ENCODE data around the gene SDF4. TPM values are rescaled to one million over a fixed set of nuclear protein-coding genes. Genes with fewer than 3 reads are reported as not detected.
A peak's percentile ranks its signal among the peaks of the same experiment; 100 is the strongest.

Gene SDF4
- total RNA-seq, 1 experiment from 2014 or later: 82.0 TPM

GRCh38 chr1:1179983-1180861 lies 51.6 kb downstream of the SDF4 start:
- no CpG with 5 or more reads among the region's 51 CpGs for WGBS (ENCODE audit: extremely low coverage, insufficient read length, low lambda C conversion rate)
- Histone ChIP-seq H2BK120ac (ENCODE audit: low read depth, low read length, poor library complexity, severe bottlenecking) (no peak overlapping the region), H3K27me3 (ENCODE audit: insufficient read depth, low read length) (no peaks in the 10 kb centered on the region), H3K9me3 (ENCODE audit: control insufficient read depth, low read depth, low read length) (no peaks in the 10 kb centered on the region), H3T11ph (ENCODE audit: low read length) (no peak overlapping the region), H2AFZ (ENCODE audit: low read length) (no peak overlapping the region), H4K91ac (ENCODE audit: insufficient read length, low read depth, low read length) (no peak overlapping the region), H4K20me1 (ENCODE audit: control insufficient read depth, insufficient read depth, insufficient read length) (no peaks in the 10 kb centered on the region), H2BK5ac (ENCODE audit: insufficient read length, low read length) (no peak overlapping the region), H3K14ac (ENCODE audit: insufficient read depth, low read length) (no peak overlapping the region), H3K23ac (ENCODE audit: insufficient read length, low read depth, low read length) (no peak overlapping the region), H3K56ac (ENCODE audit: insufficient read length, low read depth, low read length) (no peak overlapping the region), H4K5ac (ENCODE audit: insufficient read length, low read depth, low read length) (no peak overlapping the region), H3K4ac (ENCODE audit: low read depth, low read length) (no peak overlapping the region), H2AK5ac (ENCODE audit: insufficient read length, low read length) (no peak overlapping the region), H2BK15ac (ENCODE audit: low read depth, low read length) (no peak overlapping the region), H3K18ac (ENCODE audit: insufficient read length, low read depth, low read length) (no peak overlapping the region), H2BK12ac (ENCODE audit: insufficient read length, low read depth, low read length) (no peak overlapping the region), H2BK20ac (ENCODE audit: low read depth, low read length, poor library complexity, severe bottlenecking) (no peak overlapping the region), H3K27ac (ENCODE audit: insufficient read length, low read depth, low read length) (no peak overlapping the region), H3K9ac (ENCODE audit: extremely low read depth, insufficient read length, low read length) (no peak overlapping the region), H3K23me2 (ENCODE audit: insufficient read length, low read depth, low read length, poor library complexity, severe bottlenecking) (no peaks in the 10 kb centered on the region), H3K79me2 (ENCODE audit: insufficient read depth, low read length) (no peaks in the 10 kb centered on the region), H3K4me2 (ENCODE audit: insufficient read depth, insufficient read length, low read length) (no peak overlapping the region), H4K8ac (replicated peaks; ENCODE audit: insufficient read length, low read depth, low read length) (no peak overlapping the region), H3K4me1 (ENCODE audit: insufficient read depth, low read length) (peaks cover 3% of the 10 kb centered on the region; the same call in 1 of the 2 replicates), H3K79me1 (ENCODE audit: insufficient read depth, low read depth, low read length, poor library complexity, severe bottlenecking) (no peaks in the 10 kb centered on the region)
- DNase-seq: peak; percentile 36
- Mint-ChIP-seq H3K36me3 (ENCODE audit: insufficient read depth in 1 of 3, low read depth in 3 of 3) (peaks cover 1 to 7% (median 4%) of the 10 kb centered on the region in 3 experiments; a peak in 4 of 7 replicates), H3K27ac (no peak overlapping the region), H3K27me3 (ENCODE audit: low read depth) (peaks cover 5% of the 10 kb centered on the region), H3K9me3 (peaks cover 0 to 3% of the 10 kb centered on the region in 2 experiments; a peak in 2 of 5 replicates), H3K4me1 (peaks cover 15 to 23% of the 10 kb centered on the region in 2 experiments), H3K4me3 (no peak overlapping the region)
- TF ChIP-seq CTCF (conservative IDR thresholded peaks at IDR 0.05): no peak

Measured in H9 (cell line).